H1 (cell line): ENCODE measurements around the gene CACNA2D3. TPM values are rescaled to one million over a fixed set of nuclear protein-coding genes. Genes with fewer than 3 reads are reported as not detected.

Source experiments
- EP300 ChIP-seq, 2 experiments: IDR thresholded peaks; 1 replicate in 1 of 2; 2 replicates in 1 of 2; pipeline ENCODE4 v1.6.1; 2011 to 2012; ENCODE audit warnings: low read depth in 2 of 2, low read length in 2 of 2, mild to moderate bottlenecking in 2 of 2, borderline replicate concordance in 1 of 2, inconsistent platforms in 1 of 2, moderate library complexity in 1 of 2
- KDM4A ChIP-seq: IDR thresholded peaks from one replicate; pipeline ENCODE4 v1.7.1; 2012; ENCODE audit warnings: low read depth, mild to moderate bottlenecking, moderate library complexity, low read length, inconsistent platforms; ENCODE audit not compliant: severe bottlenecking
- SP2 ChIP-seq: IDR thresholded peaks from 2 replicates; pipeline ENCODE4 v1.6.1; 2012; ENCODE audit warnings: mild to moderate bottlenecking, low read length, inconsistent platforms
- SRF ChIP-seq: IDR thresholded peaks from 2 replicates; pipeline ENCODE4 v1.6.1; 2011; ENCODE audit warnings: mild to moderate bottlenecking, low read depth, low read length, moderate library complexity
- polyA plus RNA-seq, 7 experiments: library from polyadenylated mRNA; depleted of rRNA in 3 of 7; stranded (reverse) in 5 of 7; unstranded in 2 of 7; fragments of >200 nt in 5 of 7; fragments of 200-250 nt in 2 of 7; gene quantifications; 1 replicate in 5 of 7; 2 replicates in 1 of 7; 4 replicates in 1 of 7; pipeline versions ENCODE4 v1.2.1 to v1.2.3, GENCODE V29; 2011 to 2013; ENCODE audit warnings: missing spikeins in 2 of 7, mixed read lengths in 2 of 7
- total RNA-seq: library from RNA; stranded (reverse); fragmentation: NEBNext Ultra II Directional; extraction: Animal tissue kit (Norgen Biotek cat#: 25700); gene quantifications from 2 replicates; pipeline ENCODE4 v1.2.1, GENCODE V29; 2021

The CACNA2D3 gene
- total and polyA plus RNA-seq, 2 of the 8 experiments (the other 6 are each of a cell fraction or from before 2014, with no cell fraction given): 1.5 to 1.8 TPM

DNA sequence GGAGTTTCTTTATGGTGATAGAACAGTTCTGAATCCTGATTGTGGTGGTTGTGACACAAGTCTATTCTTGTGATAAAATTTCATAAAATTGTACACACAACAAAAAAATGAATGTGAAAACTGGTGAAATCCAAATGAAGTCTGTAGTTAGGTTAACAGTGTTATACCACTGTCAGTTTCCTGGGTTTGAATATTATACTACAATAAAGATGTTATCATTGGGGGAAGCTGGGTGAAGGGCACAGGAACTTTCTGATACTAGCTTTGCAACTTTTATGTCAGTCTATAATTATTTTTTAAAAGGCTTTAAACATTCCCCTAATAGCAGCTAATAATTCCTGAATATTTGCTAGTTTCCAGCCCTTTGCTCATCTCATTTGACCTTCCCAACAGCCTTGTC, 485.7 kb downstream of the CACNA2D3 start (continued):
- TF ChIP-seq KDM4A (no peak), EP300 (IDR thresholded peaks at IDR 0.05; ENCODE audit: borderline replicate concordance in 1 of 2, low read depth in 2 of 2, low read length in 2 of 2) (no peak), SP2 (no peak), SRF (no peak)
